ENCODE results near the gene TRIM63.
"Not testable (repeated sequence)": the region's sequence is repeated elsewhere in the genome, so short reads cannot be mapped to it uniquely, and the experiment has no call there.

The TRIM63 gene

GRCh38 chr1:26067432-26067911 is at the start of gene TRIM63:
TRIM63 (minus strand) TSS chr1:26067630; CDS start chr1:26067494, 136 bp downstream.
- FAIRE-seq (no peak), DNase-seq (ENCODE audit: insufficient read length, low spot score) (no peak)
- TF ChIP-seq POLR2A (IDR thresholded peaks at IDR 0.05; ENCODE audit: low read depth, low read length): no peak

DNA sequence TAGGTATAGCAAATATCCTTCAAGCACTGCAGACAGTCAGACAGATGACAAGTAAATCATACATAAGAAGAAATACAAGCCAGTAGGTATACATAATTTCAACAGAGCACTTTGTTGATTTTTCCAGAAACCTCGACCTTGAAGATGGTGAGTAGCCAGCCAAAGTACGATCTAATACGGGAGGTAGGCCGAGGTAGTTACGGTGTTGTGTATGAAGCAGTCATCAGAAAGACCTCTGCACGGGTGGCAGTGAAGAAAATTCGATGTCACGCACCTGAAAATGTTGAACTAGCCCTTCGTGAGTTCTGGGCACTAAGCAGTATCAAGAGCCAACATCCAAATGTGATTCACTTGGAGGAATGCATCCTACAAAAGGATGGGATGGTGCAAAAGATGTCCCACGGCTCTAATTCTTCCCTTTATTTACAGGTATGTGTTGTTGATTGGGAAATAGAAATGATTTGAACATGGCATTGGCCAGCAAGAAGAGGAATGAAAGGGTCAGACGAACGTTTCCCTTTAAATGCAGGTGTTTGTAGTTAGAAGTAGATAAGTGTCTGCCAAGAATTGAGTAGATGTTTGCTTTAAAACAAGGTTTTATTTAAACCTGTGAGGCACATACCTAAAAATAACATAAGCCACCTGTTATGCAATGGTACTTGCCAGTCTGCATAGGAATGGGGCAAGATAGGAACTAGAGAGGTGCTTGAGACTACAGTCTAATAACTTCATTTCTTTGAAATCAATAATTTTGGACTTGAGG is 46.9 kb upstream of the TRIM63 start:
- no peak for FAIRE-seq
- DNase-seq (ENCODE audit: insufficient read length, low spot score): no peak
- no peak for TF ChIP-seq POLR2A (IDR thresholded peaks at IDR 0.05; ENCODE audit: low read depth, low read length)

- no peak for TF ChIP-seq POLR2A (IDR thresholded peaks at IDR 0.05; ENCODE audit: low read depth, low read length)
- DNase-seq (ENCODE audit: insufficient read length, low spot score) (no peak), FAIRE-seq (no peak)
Measured at GRCh38 chr1:26112407-26112775, 45.0 kb upstream of the TRIM63 start.

GRCh38 chr1:26111530-26112406 is 44.3 kb upstream of the TRIM63 start, which contains the start of gene PDIK1L:
PDIK1L (plus strand) TSS chr1:26111824; CDS start chr1:26114309, 2,485 bp downstream.
- TF ChIP-seq POLR2A (IDR thresholded peaks at IDR 0.05; ENCODE audit: low read depth, low read length): peak; percentile 40
- no peak for FAIRE-seq
- peak; percentile 74 for DNase-seq (ENCODE audit: insufficient read length, low spot score)

- no peak for FAIRE-seq
- TF ChIP-seq POLR2A (IDR thresholded peaks at IDR 0.05; ENCODE audit: low read depth, low read length): no peak
- peak; percentile 45 for DNase-seq (ENCODE audit: insufficient read length, low spot score)
Measured at GRCh38 chr1:26110731-26111529, 43.5 kb upstream of the TRIM63 start.

GRCh38 chr1:26109229-26110164 is 42.1 kb upstream of the TRIM63 start:
- DNase-seq (ENCODE audit: insufficient read length, low spot score): no peak
- FAIRE-seq: no peak
- no peak for TF ChIP-seq POLR2A (IDR thresholded peaks at IDR 0.05; ENCODE audit: low read depth, low read length)

DNA sequence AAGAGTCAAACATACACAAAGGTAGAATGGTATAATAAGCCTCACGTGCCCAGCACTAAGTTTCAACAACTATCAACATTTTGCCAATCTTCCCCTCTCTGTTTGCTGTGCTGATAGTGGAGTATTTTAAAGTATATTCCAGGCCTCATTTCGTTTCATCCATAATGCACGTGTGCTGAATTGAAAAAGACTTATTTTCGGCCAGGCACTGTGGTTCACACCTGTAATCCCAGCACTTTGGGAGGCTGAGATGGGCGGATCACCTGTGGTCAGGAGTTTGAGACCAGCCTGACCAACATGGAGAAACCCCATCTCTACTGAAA is 37.8 kb upstream of the TRIM63 start:
- FAIRE-seq; DNase-seq (ENCODE audit: insufficient read length, low spot score): not testable (repeated sequence)

GRCh38 chr1:26102526-26102925 is 35.1 kb upstream of the TRIM63 start:
- FAIRE-seq (no peak), DNase-seq (ENCODE audit: insufficient read length, low spot score) (no peak)
- no peak for TF ChIP-seq POLR2A (IDR thresholded peaks at IDR 0.05; ENCODE audit: low read depth, low read length)

DNA sequence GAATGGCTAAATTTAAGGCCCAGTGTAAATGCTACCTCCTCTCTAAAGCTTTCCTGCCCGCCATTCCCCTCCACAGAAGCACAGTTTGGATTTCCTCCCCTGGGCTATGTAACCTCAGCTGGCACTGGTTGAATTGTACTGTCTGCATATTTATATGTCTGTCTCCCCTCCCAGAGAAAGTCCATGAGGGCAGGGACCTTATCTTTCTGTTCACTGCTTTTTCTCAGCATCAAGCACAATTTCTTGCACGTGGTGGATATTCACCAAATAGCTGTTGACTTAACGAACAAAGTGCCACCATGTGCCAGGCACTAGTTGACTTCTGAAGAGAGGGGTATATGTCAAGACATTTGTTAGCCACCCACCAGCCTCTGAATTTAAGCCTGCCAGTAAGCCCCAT is 34.7 kb upstream of the TRIM63 start:
- no peak for FAIRE-seq
- DNase-seq (ENCODE audit: insufficient read length, low spot score): no peak
- TF ChIP-seq POLR2A (IDR thresholded peaks at IDR 0.05; ENCODE audit: low read depth, low read length): no peak

DNA sequence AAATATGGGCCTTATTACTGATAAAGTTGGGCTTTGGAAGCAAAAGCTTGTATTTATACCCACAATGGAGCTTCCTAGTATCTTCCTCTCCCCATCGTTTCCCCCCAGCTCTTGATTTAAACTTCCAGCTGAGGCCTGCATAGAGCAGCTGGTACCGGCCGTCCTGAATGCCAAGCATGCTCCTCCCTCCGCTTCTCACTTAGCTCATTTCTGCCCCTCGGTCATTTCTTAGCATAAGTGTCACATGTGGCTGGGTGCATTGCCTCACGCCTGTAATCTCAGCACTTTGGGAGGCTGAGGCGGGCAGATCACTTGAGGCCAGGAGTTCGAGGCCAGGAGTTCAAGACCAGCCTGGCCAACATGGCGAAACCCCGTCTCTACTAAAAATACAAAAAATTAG is 32.8 kb upstream of the TRIM63 start:
- DNase-seq (ENCODE audit: insufficient read length, low spot score); FAIRE-seq: not testable (repeated sequence)

DNA sequence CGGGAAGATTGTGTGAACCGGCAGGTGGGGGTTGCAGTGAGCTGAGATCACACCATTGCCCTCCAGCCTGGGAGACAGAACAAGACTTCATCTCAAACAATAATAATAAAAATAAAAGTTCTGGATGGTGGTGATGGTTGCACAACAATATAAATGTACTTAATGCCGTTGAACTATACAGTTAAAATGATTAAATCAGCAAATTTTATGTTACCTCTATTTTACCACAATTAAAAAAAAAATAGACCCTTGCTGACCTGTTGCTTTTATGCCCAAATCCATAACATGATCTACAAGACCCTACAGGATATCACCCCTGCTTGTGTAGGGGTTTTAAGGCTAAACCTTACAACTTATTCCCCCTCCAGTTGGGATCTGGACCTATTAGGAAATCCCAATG is 32.4 kb upstream of the TRIM63 start:
- DNase-seq (ENCODE audit: insufficient read length, low spot score) (no peak), FAIRE-seq (no peak)
- TF ChIP-seq POLR2A (IDR thresholded peaks at IDR 0.05; ENCODE audit: low read depth, low read length): no peak

DNA sequence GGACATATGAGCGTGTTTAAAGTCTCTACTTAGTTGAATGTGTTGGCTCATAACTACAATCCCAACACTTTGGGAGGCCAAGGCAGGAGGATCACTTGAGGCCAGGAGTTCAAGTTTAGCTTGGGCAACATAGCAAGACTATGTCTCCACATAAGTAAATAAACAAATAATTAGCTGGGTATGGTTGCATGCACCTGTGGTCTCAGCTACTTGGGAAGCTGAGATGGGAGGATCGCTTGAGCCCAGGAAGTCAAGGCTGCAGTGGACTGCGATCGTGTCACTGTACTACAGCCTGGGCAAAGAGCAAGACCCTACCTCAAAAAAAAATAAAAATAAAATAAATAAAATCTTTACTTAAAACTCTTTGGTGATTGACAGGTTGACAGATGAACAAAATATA is 31.2 kb upstream of the TRIM63 start:
- no peak for TF ChIP-seq POLR2A (IDR thresholded peaks at IDR 0.05; ENCODE audit: low read depth, low read length)
- no peak for FAIRE-seq
- no peak for DNase-seq (ENCODE audit: insufficient read length, low spot score)

DNA sequence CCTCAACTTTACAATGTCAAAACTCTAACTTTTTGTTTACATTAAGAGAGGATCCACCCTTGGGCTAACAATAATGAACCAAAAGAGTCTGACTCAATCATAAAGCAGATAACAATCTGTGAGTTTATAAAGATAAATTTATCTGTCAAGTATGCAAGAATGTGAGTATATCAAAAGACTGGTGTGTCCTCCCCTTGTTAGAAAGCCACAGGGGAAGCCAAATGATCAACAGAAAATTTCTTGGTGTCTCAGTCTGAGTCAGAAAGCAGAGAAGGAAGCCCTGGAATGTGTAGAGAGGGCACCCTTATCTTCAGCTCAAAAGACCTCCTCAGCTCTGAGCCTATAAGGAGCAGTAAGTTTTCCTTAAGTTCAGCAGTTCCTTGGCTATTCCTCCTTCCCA is 30.3 kb upstream of the TRIM63 start:
- DNase-seq (ENCODE audit: insufficient read length, low spot score): peak; percentile 40
- TF ChIP-seq POLR2A (IDR thresholded peaks at IDR 0.05; ENCODE audit: low read depth, low read length): no peak
- FAIRE-seq: no peak
